HG02678 (cell line): ENCODE results near the gene RASA2.
"Not testable (repeated sequence)": the region's sequence is repeated elsewhere in the genome, so short reads cannot be mapped to it uniquely, and the experiment has no call there.

Experiments
- ATAC-seq: cut with Tn5 transposase; IDR thresholded peaks from one replicate; pipeline ENCODE4 v1.9.1; 2021; ENCODE audit warnings: mild to moderate bottlenecking, moderate library complexity; ENCODE audit not compliant: unreplicated experiment

Gene RASA2

DNA sequence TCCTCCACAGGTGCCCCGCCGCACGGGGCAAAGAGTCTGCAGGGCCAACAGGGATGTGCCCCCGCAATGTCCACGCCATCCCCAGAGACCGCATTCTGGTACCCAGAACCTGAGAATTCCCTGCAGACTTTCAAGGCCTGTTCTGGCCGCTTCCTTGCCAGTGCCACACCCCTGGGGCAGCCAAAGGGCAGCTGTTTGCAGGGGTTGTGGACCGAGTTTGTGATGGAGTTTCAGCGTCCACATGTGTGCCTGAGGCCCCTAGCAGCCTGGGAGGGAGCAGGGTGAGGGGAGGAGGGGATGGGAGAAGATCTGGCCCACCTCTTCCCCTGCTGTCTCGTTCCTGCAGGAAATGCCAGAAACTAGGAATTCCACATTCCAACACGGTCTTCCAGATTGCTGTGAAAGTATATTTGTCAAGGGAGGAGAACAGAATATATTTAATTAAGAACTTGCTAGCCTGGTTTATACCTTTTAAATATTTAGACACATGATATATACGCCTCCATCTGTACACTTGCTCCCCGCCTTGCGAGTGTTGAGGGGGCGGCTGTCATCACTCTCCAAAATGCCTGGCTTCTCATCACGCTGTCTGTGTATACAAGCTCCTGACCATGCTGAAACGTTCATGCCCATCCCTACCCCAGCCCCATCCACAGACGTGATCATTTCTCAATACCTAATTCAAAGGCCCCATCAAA is 31.1 kb upstream of the RASA2 start:
- no peak for ATAC-seq

DNA sequence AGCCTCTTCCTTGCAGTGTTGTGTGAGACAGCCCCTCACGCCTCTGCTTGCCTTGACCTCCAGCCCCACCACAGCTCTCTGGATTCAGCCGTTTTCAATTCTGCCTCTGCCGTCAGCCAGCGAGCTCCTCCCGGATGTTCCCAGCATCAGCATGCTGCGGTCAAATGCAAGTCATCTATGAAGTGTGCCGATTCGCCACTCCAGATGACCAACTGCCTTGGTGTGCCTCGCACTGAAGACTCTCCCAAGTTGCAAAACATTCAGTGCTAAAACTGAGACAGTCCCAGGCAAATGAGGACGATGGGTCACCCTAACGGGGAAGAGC is 30.6 kb upstream of the RASA2 start:
- ATAC-seq = no peak

DNA sequence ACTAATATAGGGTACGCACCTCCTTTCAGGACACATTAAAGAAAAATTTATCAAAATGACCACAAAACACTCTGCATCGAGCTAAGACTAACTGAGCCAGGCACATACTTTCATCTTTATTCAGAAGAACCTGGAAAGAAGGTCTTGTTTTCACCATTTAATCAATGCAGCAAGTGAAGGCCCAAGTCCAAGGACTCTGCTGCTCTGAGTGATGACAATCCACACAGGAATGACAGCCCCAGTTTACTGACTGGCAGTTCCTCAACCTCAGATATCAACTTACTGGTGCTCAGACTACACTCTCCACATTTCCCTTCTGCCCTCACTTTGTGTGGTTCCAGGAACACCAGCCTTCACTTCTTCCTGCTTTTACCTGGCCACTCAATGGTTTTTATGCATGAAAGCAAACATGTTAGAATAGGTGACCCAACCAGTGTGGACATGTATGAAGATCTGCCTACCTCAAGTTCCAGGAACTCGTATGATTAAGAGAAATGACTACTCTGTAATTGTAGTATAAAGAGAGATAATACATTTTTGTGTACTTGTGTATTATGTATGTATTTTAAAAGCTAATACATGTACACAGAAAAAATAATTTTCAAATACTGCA is 29.1 kb upstream of the RASA2 start:
- no peak for ATAC-seq

DNA sequence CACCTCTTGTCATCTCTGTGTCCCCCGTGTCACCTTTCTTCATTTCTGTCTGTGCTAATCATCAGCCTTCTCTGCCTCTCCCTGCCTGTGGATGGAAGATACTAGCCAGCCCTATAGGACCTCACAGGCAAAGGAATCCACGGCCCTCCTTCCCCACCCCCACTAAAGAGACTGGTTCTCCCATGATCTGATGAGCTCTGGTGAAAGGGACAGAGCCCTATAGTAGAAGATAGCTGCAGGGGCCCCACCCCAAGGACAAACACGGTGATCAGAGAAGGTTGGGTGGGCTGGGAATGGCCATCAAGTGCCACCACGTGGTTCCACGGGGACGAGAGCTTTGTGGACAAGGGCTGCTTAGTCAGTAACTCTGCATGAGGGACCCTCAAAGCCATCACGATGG is 27.8 kb upstream of the RASA2 start:
- no peak for ATAC-seq

DNA sequence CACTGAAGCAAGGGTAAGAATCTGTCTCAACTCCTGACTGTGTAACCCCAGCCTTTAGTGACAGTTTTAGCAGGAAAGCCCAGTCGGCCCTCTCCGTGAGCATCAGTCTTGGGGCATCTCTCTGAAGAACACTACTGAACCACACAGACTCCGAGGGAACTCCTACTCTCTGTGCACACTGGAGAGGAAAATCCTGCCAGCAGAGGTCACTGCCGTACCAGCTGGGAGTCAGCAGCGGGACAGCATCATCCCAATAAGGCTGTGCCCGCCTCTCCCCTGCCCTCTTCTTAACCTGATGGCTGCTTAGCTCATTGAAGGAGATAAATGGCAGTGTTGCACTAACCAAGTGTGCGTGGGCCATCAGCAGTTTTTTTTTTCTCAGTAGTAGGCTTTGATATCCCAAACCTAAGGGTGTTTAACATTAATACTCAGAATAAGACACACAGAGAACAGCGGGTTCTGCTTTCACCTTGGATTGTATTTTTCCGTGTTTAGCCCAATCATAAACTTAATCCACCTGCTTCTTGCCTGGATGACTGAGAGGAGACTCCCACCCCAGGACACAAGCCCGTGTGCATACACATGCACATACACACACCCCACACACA is 26.6 kb upstream of the RASA2 start:
- ATAC-seq = peak; percentile 94

DNA sequence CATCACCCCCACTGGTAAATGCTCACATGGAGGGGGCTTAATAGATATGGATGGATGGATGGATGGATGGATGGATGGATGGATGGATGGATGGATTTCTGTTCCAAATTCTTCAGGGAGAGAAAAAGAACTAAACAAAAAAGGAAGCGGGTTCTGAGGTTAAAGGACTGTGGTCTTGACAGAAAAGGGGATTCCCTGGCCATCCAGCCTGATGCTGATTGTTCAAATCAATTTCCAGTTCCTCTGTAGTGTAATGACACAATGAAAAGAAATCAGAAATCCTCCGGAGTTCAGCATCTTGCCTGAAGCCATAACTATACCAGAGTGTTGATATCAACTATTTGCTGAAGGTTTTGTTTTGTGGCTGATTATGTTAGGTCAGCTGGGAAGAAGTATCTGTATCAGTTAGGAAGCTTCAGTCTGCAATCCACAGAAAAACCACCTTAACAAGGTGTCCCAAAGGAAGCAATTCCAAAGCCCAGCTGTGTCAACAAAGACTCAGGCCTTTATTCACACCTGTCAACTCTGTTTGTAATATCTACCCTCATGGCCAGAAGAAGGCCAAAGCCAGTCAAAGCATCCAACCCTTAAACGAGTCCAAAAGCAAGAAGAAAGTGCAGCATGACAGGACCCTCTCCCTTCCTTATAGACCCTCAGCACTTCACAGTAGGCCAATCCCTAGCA is 24.5 kb upstream of the RASA2 start:
- no peak for ATAC-seq

DNA sequence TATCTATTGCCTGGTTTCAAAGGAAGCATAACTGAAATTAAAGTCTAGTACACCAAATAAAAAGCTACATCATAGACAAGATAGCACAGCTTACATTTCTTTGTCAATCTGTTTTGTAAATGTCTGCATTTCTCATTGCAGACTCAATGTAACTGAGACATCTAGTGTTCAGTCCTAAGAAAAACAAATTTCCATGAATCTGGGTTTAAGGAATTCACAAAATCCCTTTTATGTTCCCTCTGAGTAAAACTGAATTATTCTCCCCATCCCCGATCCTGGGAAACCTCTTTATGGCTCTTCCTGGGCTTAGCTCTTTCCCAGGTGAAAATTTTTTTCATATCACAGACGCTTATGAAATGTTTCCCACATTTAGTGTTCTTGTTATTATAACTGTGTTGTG is 21.6 kb upstream of the RASA2 start:
- ATAC-seq = no peak

DNA sequence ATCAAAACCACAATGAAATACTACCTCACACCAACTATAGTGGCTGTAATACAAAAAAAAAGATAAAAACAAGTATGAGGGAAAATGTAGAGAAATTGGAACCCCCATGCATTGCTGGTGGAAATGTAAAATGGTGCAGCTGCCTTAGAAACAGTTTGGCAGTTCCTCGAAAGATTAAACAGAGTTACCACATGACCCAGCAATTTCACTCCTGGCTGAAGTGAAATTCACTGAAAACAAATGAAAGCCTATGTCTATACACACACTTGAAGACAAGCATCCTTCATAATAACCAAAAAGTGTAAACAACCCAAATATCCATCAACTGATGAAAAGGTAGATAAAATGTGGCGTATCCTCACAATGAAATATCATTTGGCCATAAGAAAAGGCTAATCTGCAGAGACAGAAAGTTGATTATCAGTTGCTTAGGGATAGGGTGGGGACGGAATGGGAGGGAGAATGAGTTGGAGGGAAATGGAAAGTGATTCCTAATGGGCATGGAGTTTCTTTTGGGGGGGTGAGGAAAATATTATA is 20.1 kb upstream of the RASA2 start:
- no peak for ATAC-seq

DNA sequence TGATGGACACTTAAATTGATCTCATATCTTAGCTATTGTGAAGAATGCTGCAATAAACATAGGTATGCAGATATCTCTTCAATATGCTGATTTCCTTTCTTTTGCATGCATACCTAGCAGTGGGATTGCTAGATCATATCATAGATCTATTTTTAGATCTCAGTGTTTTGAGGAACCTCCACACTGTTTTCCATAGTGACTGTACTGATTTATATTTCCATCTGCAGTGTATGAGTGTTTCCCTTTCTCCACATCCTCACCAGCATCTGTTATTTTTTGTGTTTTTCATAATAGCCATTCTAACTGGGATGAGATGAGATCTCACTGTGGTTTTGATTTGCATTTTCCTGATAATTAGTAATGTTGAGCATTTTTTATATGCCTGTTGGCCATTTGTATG is 17.1 kb upstream of the RASA2 start:
- no peak for ATAC-seq

DNA sequence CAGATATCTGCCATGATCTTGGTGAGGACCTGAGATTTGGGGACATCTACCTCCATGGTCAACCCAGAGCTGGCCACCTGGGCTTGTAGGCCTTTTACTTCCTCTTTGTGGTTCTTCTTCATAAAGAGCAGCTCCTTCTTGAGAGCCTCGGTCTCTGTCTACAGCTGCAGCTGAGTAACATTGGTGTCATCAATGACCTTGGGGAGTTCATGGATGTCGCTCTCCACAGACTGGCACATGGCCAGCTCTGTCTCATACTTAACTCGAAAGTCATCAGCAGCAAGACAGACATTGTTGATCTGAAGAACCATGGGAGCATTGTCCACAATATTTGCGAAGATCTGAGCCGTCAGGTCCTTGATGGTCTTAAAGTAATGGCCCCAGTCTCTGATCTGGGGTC is 15.7 kb upstream of the RASA2 start:
- no peak for ATAC-seq

DNA sequence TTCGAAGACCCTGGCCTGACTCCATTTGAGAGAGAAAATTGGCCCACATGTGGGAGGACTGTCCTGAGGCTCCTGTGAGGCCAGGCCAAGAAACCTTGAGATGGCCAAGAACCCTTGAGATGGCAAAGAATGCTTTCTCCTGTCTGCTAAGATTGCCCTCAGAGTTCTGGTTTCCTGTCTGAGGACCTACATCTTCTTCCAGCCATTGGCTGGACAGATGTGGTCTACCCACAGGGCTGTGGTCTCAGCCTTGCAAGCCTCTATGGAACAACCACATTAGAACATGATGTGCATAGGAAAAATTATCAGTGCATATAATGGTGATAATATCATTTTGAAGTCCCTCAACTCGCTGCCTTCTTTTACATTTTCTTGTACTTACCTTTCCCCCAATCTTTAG is 10.8 kb upstream of the RASA2 start:
- ATAC-seq = no peak

DNA sequence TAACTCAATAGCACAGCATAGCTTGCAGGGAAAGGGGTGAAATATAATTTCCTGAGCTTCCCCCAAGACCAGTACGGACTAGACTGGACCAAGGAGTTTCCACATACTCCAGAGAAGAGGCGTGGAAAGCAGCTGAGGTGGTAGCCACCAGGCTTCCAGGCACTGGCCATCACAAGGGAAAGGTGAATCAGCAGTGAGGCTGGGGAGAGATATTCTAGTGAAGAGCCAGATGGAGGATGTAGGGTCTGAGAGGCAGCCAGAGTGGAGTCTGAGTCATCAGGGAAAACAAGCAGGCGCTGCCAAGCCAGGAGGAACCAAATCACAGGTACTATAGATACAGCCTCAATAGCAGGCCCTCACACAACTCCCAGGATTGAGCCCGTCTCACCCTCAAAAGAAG is 9.6 kb upstream of the RASA2 start:
- ATAC-seq = no peak

DNA sequence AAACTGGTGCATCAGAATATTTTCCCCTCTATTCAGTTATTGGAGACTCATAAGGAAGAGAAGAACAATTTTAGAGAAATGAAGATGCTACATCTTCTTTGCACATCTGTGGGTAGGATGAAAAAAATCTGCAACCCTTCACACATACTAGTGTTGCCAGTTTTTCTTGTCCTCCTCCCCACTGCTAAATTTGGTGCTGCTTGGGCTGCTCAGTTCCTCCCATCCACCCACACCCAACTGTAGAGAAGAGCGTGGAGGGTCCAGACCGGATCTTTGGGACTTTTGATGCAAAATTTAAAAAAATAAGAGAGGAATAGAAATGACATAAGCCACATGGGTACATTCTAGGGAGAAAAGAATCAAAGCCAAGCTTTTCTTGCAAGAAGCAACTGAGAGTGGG is 8.7 kb upstream of the RASA2 start:
- ATAC-seq = no peak

DNA sequence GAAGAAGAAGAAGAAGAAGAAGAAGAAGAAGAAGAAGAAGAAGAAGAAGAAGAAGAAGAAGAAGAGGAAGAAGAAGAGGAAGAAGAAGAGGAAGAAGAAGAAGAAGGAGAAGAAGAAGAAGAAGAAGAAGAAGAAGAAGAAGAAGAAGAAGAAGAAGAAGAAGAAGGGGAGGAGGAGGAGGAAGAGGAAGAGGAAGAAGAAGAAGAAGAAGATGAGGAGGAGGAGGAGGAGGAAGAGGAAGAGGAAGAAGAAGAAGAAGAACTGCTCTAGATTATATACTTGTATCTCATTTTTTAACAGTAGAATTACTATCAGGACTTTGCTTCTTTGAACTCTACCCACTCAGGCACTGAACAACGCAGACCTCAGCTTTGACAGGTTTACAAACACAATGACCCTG is 8.0 kb upstream of the RASA2 start:
- ATAC-seq = not testable (repeated sequence)

DNA sequence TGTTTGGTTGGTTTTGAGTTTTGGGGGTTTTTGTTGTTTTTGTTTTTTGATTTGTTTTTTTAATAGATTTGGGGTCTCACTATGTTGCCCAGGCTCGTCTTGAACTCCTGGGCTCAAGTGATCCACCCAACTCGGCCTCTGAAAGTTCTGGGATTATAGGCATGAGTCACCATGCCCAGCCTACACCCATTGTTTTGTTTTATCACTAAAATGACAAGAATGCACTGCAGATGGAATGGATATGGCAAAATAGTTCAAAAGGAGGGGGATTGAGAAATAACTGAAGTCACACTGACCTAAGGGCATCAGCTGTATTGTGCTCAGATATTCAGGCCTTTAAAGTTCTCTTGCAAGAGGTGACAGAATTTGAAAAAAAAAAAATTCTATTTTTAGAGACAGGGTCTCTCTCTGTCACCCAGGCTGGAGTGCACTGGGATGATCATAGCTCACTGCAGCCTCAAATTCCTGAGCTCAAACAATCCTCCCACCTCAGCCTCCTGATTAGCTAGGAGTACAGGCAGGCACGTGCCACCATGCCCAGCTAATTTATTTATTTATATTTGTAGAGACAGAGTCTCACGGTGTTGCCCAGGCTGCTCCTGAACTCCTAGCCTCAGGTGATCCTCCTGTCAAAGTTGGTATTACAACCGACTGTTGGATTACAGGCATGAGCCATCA is 4.4 kb upstream of the RASA2 start:
- ATAC-seq = no peak

DNA sequence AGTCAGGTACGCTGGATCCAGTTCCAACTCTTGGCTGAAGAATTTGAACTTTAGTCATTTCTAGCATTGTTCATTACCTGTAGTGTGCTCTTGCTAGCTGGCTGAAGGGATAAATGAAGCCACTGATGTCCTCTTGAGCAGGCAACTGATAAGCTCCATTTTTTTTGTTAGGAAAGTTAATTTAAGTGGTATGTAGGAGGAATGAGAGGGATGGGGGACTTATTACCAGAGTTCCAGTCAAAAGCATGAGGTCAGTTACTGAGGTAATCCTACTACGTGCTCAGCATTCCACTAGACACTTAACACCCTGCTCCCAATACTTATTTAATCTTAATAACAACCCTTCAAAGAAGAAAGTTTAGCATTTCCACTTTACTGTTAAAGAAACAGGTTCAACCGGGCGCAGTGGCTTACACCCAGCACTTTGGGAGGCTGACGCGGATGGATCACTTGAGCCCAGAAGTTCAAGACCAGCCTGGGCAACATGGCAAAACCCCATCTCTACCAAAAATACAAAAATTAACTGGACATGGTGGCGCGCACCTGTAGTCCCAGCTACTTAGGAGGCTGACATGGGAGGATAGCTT is 2.0 kb upstream of the RASA2 start:
- ATAC-seq = no peak

DNA sequence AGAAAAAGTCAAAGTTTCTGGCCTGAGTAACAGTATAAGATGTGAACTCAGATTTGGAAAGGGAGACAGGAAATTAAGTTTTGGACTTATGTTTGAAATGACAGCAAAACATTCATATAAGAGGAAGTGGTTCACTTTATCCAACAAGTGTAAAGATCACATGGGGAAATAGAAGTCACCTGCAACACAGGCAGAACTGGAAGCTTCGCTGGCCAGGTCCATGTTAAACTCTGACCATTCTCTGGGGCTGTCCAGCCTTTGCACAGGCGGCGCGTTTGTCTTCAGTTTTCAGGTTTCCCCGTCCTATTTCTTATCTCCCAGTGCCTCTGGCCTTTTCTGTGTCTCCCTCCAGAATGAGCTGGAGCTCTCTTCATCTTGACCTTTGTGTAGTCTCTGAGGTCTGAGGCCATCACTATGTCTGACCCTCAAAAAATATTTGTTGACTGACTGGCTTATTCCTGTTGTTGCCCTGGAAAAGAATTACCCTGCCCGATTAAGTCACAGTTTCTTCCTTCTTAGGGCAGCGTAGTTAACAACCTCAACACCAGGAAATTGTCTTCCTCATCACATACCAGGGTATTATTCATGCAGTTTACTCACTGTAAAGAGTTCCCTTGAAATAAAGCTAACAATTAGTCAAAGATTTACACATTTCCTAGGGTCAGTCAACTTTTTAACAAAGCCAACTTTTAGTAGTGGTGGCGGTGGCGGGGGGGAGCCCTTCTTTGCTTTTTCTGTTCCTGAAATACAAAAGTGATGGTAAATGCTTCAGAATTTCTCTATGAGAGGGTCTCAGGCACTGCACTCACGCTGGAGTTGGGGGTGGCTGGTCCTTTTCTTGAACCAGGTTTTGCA is 959 bp upstream of the RASA2 start:
- ATAC-seq = no peak

DNA sequence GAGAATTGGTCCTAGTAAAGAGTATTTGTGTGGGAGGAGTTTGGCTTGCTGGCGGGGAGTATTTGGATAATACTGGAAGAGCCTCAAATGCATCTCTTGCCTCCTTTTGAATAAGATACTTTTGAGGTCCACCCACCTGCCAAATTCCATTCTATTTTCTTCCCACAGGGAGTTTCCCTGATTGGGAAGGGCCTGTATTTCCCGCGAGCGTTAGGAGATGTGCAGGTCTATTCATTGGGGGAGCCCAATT is 406 bp upstream of the RASA2 start:
- no peak for ATAC-seq

DNA sequence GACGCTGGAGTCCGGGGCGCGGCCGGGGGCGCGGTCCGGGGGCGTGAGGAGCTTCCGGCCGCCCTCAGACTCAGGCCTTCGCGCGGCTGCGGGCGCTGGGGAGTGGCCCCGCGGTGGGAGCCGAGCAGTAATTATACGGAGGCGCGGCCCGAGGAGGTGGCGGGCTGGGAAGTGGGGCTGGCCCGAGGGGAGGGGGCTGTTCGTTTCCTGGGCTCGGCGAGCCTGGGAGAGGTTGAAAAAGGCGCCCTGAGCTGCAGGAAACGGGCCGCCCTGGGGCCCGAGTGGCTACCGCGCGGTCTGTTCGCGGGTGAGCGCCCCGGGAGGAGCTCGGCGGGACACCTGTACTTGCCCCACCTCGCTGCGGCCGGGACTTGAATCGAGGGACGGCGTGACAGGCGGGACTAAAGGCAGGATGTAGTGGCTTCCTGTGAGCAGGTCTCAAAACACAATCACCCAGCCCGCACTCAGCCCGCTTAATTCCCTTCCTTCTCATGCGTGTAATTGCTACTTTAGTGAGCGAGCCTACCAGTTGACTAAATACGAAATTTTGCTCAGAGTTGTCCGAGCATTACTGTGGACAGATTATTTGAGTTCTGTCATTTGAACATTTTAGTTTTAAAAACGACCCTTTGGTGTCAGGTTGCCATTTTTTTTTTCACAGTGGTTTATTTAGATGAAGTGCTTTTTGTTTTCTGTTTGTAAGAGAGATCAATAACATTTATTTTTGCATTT is 860 bp downstream of the RASA2 start:
- peak; percentile 76 for ATAC-seq

DNA sequence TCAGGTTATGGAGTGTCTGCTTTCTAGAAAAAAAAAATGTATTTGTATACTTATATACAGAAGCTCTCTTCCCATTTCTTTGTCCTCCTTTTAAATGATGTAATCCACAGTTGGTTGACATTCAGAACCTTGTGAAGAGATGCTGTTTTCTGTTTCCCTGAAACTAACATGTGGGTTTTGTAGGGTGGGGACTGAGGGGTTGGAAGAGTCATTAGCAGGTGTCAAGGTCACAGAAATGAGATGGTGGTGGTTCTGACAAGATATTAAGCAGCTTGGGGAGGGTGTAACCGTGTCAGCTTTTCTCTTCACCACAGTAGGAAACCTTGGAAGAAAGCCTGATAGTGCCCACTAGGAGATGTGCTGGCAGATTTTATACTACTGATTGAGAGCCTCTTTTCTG is 2.4 kb downstream of the RASA2 start:
- no peak for ATAC-seq
